GM19452 (cell line): ENCODE data around the gene FOXC1.

ENCODE experiments used
- ATAC-seq: cut with Tn5 transposase; IDR thresholded peaks from one replicate; pipeline ENCODE4 v1.9.1; 2021; ENCODE audit not compliant: unreplicated experiment

Gene FOXC1

GRCh38 chr6:1584146-1584545, 25.6 kb upstream of the FOXC1 start:
- ATAC-seq, result no peak

GRCh38 chr6:1584996-1585668, 24.6 kb upstream of the FOXC1 start:
- no peak for ATAC-seq

GRCh38 chr6:1585669-1586049, 24.1 kb upstream of the FOXC1 start:
- no peak for ATAC-seq

- no peak for ATAC-seq
These were observed 23.5 kb upstream of the FOXC1 start for GRCh38 chr6:1586256-1586655.

GRCh38 chr6:1586861-1587450, 22.8 kb upstream of the FOXC1 start:
- ATAC-seq, result no peak

- no peak for ATAC-seq
These were observed 22.2 kb upstream of the FOXC1 start for GRCh38 chr6:1587546-1587945.

- no peak for ATAC-seq
These were observed 21.7 kb upstream of the FOXC1 start for GRCh38 chr6:1587977-1588376.

- ATAC-seq, result no peak
These were observed 20.5 kb upstream of the FOXC1 start for GRCh38 chr6:1589208-1589607.

- ATAC-seq, result no peak
These were observed 19.1 kb upstream of the FOXC1 start for GRCh38 chr6:1590580-1590979.

GRCh38 chr6:1591243-1591642, 18.5 kb upstream of the FOXC1 start:
- ATAC-seq, result no peak

- no peak for ATAC-seq
These were observed 17.8 kb upstream of the FOXC1 start for GRCh38 chr6:1591926-1592325.

- ATAC-seq, result no peak
These were observed 16.9 kb upstream of the FOXC1 start for GRCh38 chr6:1592852-1593251.

- no peak for ATAC-seq
These were observed 16.3 kb upstream of the FOXC1 start for GRCh38 chr6:1593286-1593957.

GRCh38 chr6:1593958-1594314, 15.8 kb upstream of the FOXC1 start:
- no peak for ATAC-seq

- ATAC-seq, result no peak
These were observed 15.1 kb upstream of the FOXC1 start for GRCh38 chr6:1594445-1595200.

- ATAC-seq, result no peak
These were observed 14.2 kb upstream of the FOXC1 start for GRCh38 chr6:1595271-1596087.

- ATAC-seq, result no peak
These were observed 13.4 kb upstream of the FOXC1 start for GRCh38 chr6:1596088-1596852.

- no peak for ATAC-seq
These were observed 12.5 kb upstream of the FOXC1 start for GRCh38 chr6:1597121-1597744.

- ATAC-seq, result no peak
These were observed 11.8 kb upstream of the FOXC1 start for GRCh38 chr6:1597924-1598323.

GRCh38 chr6:1598433-1598832, 11.3 kb upstream of the FOXC1 start:
- no peak for ATAC-seq
